Activated CD4-positive, alpha-beta T cell treated with anti-CD3 and anti-CD28 coated beads for 48 hours (primary cell): ENCODE data around the gene CREBRF.
"Not testable (repeated sequence)": the region's sequence is repeated elsewhere in the genome, so short reads cannot be mapped to it uniquely, and the experiment has no call there.

Experiments used
- DNase-seq: peaks from one replicate; pipeline ENCODE4 v3.0.0-alpha.2; 2020

The CREBRF gene, protein sequence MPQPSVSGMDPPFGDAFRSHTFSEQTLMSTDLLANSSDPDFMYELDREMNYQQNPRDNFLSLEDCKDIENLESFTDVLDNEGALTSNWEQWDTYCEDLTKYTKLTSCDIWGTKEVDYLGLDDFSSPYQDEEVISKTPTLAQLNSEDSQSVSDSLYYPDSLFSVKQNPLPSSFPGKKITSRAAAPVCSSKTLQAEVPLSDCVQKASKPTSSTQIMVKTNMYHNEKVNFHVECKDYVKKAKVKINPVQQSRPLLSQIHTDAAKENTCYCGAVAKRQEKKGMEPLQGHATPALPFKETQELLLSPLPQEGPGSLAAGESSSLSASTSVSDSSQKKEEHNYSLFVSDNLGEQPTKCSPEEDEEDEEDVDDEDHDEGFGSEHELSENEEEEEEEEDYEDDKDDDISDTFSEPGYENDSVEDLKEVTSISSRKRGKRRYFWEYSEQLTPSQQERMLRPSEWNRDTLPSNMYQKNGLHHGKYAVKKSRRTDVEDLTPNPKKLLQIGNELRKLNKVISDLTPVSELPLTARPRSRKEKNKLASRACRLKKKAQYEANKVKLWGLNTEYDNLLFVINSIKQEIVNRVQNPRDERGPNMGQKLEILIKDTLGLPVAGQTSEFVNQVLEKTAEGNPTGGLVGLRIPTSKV

DNA sequence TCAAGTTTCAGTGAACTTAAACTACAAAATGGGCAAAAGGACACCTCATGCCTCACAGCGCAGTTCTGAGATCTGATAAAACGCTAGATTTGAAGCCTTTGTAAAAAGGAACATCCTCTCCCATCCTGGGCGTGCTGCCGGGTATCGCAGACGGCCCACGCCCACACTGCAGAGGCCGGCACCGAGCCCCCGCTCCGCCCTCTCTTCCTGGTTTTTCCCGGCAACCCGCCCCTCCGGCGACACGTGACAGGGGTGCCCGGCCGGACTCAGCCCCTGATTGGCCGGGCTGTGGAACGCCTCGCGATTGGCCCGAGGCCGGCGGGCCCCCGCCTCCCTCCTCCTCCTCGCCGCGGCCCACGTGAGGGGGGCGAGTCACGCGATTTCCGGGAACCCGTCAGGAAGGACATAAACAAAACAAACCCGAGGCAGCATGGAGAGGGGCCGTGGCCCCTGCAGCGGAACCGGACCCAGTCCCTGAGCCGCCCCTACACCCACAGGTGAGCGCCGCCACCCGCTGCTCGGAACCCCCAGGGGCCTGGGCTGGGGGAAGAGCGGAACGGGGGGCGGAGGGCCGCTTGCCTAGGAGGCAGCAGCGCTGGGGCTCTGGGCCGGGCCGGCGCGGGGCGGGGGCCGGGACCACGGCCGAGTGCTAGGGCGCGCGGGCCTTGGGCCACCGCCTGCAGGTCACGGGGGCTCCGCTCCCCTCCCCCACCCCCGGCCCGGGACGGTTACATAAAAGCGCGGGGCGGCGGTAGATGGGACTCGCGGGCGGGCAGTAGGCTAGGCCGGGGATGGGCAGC is at the start of gene CREBRF:
TSS of gene CREBRF (plus strand) at position 370 of the 800 bp plus-strand sequence. CDS start 24,424 bp downstream, outside the sequence.
- peak; percentile 98 for DNase-seq

DNA sequence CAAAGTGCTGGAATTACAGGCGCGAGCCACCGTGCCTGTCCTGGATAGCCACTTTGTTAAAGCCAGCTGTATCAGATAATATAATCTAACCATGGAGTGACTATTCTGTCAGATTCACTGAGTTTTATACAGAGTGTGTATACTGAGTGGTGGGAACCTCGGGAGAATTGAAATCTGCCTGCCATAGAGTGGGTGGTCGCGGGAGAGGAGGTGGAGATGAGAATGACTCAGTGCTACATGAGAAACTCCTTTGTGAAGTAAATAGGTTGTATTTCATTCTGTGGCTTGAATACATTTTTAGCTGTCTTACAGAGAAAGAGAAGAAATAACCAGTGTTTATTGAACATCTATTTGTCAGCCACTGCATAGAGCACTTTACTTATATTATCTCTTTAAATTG is 46.1 kb upstream of the CREBRF start:
- peak; percentile 45 for DNase-seq

DNA sequence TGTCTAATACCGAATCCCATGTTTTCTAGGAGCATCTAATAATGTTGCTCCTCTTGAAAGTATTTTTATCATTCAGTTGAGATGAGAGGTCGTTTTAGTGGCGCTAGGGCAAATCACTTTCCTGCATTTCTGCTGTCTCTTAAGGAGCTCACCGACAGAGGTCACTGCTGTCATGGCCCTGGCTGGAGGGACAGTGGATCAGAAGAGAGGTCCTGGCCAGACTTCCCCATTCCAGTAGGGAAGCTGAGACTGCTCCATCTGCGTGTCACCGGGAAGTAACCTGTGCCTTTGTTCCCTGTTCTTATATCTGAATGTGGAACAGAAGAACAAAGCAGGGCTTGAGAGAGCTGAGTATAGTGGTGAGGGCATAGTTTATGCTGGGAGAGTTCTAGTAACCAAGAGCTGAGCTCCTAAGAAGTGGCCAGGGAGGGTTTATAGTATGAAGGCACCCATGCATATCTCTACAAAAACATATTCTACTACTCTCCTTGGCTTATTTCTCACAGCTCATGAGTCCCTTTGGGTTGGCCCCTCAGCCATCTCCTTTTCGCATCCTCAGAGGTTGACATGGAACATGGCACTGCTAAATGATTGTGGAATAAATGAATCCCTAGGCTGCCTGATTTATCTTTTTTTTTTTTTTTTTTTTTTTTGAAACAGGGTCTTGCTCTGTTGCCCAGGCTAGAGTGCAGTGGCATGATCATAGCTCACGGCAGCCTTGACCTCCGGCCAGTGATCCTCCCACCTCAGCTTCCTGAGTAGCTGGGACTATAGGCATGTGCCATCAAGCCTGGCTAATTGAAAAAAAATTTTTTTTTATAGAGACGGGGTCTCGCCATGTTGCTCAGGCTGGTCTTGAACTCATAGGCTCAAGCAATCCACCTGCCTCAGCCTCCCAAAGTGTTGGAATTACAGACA is 45.3 kb upstream of the CREBRF start:
- DNase-seq: no peak

DNA sequence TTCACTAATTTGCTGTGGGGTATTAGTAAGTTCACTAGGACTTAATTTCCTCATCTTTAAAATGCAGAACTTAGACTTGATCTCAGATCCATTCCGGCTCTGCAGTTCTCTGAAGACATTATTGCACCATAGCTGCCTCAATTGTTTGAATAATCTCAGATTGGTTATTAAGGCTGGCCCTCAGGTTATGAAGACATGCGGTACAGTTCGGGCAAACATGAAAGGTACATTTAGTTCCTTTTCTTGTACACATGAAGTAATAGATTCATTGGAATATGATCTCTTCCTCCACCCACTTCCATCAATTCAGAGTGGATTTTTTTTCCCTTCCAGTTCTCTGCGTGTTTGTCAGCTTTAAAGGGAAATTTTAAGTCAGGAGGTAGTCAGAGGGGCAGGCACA is 44.6 kb upstream of the CREBRF start:
- DNase-seq: no peak

DNA sequence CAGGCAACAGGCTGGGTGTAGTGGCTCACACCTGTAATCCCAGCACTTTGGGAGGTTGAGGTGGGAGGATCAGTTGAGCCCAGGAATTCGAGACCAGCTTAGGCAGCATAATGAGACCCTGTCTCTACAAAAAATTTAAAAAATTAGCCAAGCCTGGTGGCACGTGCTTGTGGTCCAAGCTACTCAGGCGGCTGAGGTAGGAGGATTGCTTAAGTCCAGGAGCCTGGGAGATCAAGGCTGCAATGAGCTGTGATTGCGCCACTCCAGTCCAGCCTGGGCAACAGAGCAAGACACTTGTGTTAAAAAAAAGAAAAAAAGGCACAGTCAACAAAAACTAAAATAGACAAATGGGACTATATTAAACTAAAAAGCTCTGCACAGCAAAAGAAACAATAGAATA is 43.3 kb upstream of the CREBRF start:
- DNase-seq: no peak

DNA sequence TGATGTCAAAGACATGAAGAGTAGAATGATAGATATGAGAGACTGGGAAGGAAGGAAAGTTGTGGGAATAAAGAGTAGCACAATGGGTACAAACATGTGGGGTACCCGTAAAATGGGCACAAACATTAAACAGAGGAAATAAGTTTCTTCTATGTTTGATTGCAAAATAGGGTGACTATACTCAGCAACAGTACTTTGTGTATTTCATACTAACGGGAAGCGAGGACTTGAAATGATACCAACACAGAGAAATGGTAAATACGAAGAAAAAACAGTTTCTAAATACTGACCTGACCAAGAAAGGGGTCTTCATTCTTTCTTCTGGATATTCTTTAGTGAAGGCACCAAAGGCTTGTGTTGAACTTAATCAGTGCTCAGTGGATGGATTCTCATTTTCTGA is 41.5 kb upstream of the CREBRF start:
- no peak for DNase-seq

DNA sequence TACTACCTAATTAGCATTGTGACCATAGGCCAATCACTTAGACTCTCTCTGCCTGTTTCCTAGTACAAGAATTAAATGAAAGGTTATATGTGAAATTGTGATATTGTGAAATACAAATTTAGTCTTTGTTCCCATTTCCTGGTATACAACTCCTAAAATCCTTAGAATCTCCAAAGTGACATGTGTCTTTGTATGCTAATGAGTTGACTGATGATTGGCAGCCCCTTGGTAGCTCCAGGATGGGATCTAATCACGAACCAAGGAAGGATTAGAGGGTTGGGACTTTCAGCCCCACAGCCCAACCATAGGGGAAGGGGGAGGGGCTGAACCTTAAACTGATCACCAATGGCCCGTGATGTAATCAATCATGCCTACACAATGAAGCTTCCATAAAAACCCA is 41.0 kb upstream of the CREBRF start:
- no peak for DNase-seq

DNA sequence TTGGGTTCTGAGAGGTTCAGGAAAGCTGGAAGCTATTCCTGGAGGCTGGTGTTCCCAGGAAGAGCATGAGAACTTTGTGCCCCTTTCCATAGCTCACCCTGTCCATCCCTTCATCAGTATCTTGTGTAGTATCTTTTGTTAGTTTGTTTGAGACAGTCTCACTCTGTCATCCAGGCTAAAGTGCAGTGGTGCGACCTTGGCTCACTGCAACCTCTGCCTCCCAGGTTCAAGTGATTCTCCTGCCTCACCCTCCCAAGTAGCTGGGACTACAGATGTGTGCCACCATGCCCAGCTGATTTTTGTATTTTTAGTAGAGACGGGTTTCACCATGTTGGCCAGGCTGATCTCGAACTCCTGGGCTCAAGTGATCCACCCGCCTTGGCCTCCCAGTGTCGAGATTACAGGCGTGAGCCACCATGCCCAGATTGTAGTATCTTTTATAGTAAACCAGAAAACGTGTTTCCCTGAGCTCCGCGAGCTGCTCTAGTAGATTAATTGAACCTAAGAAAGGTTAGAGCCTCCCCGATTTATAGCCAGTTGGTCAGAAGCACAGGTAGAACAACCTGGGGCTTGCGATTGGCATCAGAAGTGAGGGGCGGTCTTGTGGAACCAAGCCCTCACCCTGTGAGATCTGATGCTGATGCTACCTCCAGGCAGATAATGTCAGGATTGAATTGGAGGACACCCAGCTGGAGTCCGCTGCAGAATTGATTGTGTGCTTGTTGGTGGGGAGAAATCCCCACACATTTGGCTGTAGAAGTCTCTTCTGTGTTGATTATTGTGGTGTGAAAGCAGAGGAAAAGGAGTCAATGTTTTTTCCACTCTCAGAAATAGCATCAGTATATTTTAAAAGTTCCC is 40.3 kb upstream of the CREBRF start:
- DNase-seq: no peak

DNA sequence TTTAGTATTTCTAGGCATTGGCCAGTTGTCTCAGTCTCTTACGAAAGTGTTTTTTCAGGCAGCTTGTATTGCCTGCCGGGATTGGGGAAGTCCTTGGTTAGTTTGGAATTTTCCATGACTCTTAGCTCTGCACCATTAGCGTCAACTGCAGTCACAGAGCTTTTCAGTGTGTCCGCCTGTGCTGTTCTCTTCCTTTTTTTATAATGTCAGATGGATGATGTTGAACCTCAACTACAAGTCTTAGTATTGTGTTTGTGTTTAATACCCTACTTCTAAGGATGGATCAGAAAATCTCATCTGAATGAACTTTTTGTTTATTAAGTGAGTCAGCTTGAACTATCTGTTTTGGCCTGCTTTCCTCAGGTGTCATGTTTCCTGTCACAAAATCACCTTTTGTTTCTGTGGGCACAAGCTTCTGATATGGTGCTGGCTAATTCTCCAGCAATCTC is 39.5 kb upstream of the CREBRF start:
- no peak for DNase-seq

DNA sequence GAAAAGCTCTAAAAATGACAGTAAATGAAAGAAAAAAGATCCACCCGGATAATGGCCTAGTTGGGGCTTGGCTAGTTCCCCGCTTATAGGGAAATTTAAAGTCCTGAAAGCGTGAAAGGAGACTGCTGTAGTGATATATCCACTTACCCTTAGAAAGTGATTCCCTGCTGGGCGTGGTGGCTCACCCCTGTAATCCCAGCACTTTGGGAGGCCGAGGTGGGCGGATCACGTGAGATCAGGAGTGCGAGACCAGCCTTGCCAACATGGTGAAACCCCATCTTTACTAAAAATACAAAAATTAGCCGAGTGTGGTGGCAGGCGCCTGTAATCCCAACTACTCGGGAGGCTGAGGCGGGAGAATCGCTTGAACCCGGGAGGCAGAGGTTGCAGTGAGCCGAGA is 39.1 kb upstream of the CREBRF start:
- not testable (repeated sequence) for DNase-seq

DNA sequence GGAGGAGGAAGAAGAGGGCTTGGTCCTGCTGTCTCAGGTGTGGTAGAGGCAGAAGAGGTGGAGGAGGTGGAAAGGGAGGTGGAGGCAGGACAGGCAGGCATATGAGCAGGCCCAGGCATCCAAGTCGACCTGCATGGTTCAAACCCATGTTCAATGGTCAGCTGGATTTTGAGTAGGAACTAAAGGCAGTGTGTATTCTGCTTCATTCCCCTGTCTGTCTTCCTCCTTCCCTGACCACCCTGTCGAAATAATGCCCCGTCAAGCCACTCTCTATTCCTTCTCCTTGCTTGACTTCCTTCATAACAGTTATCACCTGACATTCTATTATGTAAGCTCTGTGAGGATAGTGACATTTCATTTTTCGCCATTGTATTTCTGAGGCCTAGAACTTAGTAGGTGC is 37.8 kb upstream of the CREBRF start:
- no peak for DNase-seq

DNA sequence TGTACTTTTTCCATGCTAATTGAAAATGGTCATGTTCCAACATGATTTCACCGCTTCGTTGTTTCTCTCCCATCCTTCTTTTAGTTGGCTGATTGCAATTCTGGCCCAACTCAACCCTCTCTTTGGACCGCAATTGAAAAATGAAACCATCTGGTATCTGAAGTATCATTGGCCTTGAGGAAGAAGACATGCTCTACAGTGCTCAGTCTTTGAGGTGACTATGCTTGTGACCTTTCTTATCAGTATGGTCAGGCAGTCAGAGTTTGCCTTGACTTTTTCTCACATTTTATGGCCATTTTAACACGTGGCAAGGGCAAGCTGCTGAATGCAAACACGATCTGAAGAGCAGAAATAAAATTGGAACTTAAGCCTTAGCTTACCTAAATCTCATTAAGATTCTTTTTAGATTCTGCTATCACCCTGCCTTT is 36.0 kb upstream of the CREBRF start:
- no peak for DNase-seq

DNA sequence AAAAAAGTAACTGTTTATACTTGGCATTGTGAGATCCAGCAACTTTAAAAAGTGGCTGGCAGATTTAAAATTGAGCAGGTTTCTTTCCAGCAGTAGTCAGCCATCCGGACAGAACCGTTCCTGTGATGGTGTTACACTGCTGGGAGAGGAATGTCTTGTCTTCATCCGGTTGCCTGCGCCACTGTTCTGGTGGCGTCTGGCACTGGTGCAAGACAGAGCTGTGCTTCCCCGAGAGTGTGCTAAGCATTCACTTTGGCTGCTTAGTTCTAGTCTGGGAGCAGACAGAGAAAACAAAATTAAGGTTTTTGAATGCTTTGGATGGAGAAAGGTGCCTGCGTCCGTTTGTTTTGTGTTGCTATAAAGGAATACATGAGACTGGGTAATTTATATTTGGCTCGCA is 35.5 kb upstream of the CREBRF start:
- DNase-seq: no peak

DNA sequence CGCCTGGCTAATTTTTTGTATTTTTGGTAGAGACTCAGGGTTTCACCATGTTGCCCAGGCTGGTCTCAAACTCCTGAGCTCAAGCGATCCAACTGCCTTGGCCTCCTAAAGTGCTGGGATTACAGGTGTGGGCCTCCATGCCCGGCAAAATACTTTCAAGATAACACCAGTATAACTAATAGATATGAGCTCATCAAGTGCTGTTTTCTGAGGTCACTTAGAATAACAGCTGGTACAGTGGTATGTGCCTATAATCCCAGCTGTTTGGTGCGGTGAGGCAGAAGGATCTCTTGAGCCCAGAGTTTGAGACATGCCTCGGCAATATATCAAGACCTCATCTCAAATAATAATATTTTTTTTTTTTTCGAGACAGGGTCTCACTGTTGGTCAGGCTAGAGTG is 30.5 kb upstream of the CREBRF start:
- DNase-seq: no peak

DNA sequence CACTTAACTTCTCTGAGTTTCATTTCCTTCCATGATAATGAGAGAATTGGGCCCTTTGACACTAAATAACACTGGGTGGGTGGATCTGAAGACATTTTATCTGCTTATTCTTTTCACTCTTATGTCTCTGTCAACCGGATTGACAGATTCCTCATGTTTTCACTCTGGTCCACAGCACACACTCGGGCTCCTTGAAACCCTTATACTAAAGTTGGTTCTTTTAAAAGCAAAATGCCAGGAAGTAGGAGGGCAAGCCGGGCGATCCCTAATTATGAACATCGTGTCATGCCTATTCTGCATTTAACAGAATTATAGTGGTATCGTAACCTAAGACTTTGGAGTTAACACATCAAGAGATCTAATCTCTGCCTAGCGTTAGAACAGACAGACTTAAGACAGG is 28.2 kb upstream of the CREBRF start:
- no peak for DNase-seq

DNA sequence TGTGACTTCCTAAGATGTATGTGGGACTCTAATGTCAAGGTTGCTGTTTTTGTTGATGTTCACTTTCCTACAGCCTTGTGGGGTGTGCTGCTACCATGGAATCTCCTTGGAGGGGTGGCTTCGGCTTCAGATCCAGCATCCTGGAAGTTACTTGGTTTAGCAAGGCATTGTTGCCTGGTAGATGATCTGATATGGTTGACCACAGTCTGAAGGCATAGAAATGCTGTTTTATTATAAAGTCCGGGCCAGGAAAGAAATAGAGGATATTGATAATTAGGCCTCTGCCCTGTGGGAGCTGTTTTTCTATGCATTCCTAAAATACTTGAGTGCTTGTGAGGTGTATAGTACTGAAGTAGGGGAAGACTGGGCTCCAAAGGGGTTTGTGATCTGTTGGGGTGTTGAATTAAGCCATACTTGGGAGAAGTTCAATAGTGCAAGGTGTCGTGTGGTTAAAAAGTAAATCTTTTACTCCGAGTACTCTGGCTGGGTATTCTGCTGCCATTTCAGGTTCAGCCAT is 27.3 kb upstream of the CREBRF start:
- DNase-seq: no peak

DNA sequence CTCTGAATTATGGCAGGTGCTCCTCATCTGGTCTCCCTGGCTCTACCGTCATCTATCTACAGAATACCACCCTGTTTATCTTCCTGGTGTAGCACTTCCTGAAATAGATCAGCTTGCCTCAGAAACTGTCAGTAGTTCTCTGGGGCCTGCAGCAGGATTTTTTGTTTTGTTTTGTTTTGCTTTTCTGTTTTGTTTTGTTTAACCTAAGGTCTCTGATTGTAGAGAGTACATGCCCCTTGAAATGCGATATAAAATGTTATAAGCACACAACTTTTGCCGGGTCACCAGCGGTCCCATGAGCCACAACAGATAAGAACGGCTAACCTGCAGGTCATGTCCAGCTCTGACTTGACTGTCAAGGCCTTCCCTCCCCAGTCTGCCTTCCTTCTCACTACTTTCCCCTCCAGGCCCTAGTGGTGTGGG is 26.6 kb upstream of the CREBRF start:
- no peak for DNase-seq

DNA sequence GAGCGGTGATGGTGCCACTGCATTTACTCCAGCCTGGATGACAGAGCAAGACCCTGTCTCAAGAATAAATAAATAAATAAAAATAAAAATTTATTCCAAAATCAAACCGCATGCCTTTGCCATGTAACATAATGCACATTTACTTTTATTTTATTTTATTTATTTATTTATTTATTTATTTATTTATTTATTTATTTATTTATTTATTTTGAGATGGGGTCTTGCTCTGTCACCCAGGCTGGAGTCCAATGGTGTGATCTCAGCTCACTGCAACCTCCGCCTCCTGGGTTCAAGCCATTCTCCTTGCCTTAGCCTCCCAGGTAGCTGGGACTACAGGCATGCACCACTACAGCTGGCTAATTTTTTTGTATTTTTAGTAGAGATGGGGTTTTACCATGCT is 24.1 kb upstream of the CREBRF start:
- not testable (repeated sequence) for DNase-seq

DNA sequence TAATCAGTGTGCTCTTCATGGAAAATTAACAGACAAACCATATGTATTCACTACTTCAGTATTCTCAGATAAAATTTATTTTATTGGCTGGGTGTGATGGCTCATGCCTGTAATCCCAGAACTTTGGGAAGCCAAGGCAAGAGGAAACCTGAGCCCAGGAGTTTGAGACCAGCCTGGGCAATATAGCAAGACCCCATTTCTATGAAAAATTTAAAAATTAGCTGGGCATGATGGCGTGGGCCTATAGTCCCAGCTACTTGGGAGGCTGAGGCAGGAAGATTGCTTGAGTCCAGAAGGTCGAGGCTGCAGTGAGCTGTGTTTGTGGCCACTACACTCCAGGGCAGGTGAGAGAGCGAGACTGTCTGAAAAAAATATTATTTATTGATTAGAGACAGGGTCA is 23.4 kb upstream of the CREBRF start:
- DNase-seq: no peak

DNA sequence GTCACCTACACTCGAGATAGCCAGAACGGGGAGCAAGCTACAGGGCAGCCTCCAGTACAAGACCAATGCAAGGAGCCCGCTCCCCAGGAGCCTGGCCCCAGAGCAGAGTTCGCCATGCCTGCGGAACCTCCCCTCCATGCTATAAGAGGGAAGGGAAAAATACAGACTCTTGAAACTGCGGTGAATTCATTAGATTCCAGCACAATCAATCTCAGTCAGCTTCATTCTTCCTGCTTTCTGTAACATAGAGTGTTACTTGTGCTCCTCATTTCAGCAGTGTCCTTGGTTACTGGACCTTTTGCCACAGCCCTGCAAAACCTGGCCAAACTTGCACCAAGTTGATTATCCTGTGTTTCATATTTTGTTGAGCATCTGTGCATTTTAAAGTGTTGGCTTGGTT is 22.2 kb upstream of the CREBRF start:
- DNase-seq: no peak
